BLaER1 (cell line): ENCODE data around the gene EPB41L4A.

Experiments used
- H3K27ac ChIP-seq: shearing (Covaris generic); formaldehyde crosslinking; 2 replicates; pipeline ENCODE4 v1.8.1; 2022
- H3K27me3 ChIP-seq: shearing (Covaris generic); formaldehyde crosslinking; 2 replicates; pipeline ENCODE4 v1.8.1; 2022
- H3K36me3 ChIP-seq: shearing (Covaris generic); formaldehyde crosslinking; 2 replicates; pipeline ENCODE4 v1.8.1; 2022
- H3K4me1 ChIP-seq: shearing (Covaris generic); formaldehyde crosslinking; 2 replicates; pipeline ENCODE4 v1.8.1; 2022
- H3K4me2 ChIP-seq: shearing (Covaris generic); formaldehyde crosslinking; 2 replicates; pipeline ENCODE4 v1.8.1; 2022
- H3K4me3 ChIP-seq: shearing (Covaris generic); formaldehyde crosslinking; 2 replicates; pipeline ENCODE4 v1.8.1; 2022
- H3K9ac ChIP-seq: shearing (Covaris generic); formaldehyde crosslinking; 2 replicates; pipeline ENCODE4 v1.8.1; 2022
- H3K9me3 ChIP-seq: shearing (Covaris generic); formaldehyde crosslinking; 2 replicates; pipeline ENCODE4 v1.8.1; 2022
- H4K20me1 ChIP-seq: shearing (Covaris generic); formaldehyde crosslinking; 2 replicates; pipeline ENCODE4 v1.8.1; 2022
- Cebpa-rat ChIP-seq: shearing (Covaris generic); IDR thresholded peaks from 2 replicates; pipeline ENCODE4 v1.8.1; 2022

The EPB41L4A gene

DNA sequence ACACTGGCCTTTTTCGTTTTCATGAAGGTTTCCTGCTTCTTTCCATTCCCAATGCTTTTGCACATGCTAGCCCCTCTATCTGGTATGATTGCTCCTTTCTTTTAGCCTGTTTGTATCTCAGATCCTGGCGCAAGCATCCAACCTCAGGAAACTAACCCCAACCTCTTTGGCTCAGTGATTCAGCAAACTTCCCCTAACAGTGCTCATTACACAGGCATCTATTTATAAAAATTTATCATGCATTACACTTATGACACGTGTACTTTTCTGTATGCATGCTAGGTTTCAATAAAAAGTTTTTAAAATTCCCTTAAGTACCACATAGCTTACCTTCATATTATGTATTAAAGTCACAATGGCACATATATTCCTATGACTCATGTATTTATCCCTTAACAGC is 218.9 kb downstream of the EPB41L4A start:
- Histone ChIP-seq H3K4me3 (no peak overlapping the region), H3K4me1 (peaks cover 20% of the 10 kb centered on the region), H3K9ac (no peak overlapping the region), H3K27ac (no peak overlapping the region), H3K9me3 (no peaks in the 10 kb centered on the region), H3K36me3 (no peaks in the 10 kb centered on the region), H3K4me2 (0 out of 2 replicates have a peak overlapping the region, but pooled peaks have one; percentile 8), H4K20me1 (no peaks in the 10 kb centered on the region), H3K27me3 (no peaks in the 10 kb centered on the region)
- no peak for TF ChIP-seq Cebpa-rat

DNA sequence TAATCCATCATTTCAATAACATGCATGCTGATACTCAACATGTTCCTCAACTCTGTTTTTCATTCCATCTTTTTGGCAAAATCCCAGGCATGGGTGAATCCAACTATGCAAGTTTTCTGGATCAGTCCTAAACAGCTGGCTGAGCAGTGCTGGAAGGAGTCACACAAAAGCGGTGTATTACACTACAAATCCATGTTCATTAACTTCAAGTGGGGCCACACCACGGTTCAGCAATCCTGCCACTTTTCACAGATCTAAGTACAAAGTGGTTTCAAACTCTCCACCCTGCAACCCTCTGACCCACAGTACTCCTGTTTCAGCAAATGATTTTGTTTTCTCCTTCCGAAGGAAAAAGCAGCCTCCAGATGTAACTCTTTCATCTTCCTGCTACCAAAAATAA is 222.5 kb downstream of the EPB41L4A start:
- no peaks in the 10 kb centered on the region for H3K27me3 ChIP-seq
- no peaks in the 10 kb centered on the region for H3K9me3 ChIP-seq
- H3K4me3 ChIP-seq = no peak overlapping the region
- no peaks in the 10 kb centered on the region for H4K20me1 ChIP-seq
- no peak for TF ChIP-seq Cebpa-rat
- no peak overlapping the region for H3K9ac ChIP-seq
- H3K4me2 ChIP-seq = no peak overlapping the region
- H3K36me3 ChIP-seq = no peaks in the 10 kb centered on the region
- no peaks in the 10 kb centered on the region for H3K4me1 ChIP-seq
- H3K27ac ChIP-seq = no peak overlapping the region

DNA sequence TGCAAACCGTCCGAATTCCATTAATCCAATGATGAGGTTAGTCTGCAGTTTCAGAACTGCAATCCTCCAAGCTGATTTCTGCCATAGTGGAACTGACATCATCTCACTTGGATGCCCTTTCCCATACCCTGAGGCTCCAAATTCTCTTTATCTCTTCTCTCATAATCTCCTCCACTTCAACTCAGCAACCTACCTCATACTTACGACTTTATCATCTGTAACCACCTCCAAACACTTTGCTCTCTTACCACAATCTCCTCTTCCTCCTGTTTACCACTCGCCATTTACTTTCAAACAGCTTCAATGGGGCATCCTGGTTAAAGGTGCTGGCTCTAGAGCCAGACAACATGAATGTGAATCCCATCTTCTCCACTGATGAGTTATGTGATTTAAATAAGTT is 223.2 kb downstream of the EPB41L4A start:
- no peaks in the 10 kb centered on the region for H3K9me3 ChIP-seq
- H4K20me1 ChIP-seq = no peaks in the 10 kb centered on the region
- H3K4me2 ChIP-seq = no peak overlapping the region
- no peak overlapping the region for H3K4me3 ChIP-seq
- no peaks in the 10 kb centered on the region for H3K4me1 ChIP-seq
- no peak for TF ChIP-seq Cebpa-rat
- H3K27ac ChIP-seq = no peak overlapping the region
- no peaks in the 10 kb centered on the region for H3K36me3 ChIP-seq
- H3K27me3 ChIP-seq = no peaks in the 10 kb centered on the region
- no peak overlapping the region for H3K9ac ChIP-seq

DNA sequence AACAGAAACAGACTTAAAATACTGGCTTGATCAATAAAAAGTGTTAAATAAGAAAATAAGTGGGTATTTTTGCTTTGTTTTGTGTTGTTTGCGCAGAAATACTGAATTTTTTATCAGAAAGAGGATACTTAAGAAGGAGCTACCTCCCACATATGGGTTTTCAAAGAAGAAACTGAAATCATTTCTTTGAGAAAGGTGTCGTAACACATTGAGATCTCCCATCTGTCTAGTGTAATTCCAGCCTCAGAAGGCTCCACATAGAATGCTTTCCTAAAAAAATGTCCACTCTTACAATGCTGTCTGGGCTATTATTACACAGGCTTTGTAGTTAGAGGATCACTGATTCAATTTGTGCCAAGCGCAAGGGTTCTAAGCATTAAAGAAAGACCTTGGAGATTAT is 226.2 kb downstream of the EPB41L4A start:
- no peak for TF ChIP-seq Cebpa-rat
- no peaks in the 10 kb centered on the region for H3K36me3 ChIP-seq
- H3K27ac ChIP-seq = no peak overlapping the region
- no peak overlapping the region for H3K4me2 ChIP-seq
- no peaks in the 10 kb centered on the region for H3K27me3 ChIP-seq
- no peak overlapping the region for H3K4me3 ChIP-seq
- H3K9ac ChIP-seq = no peak overlapping the region
- no peaks in the 10 kb centered on the region for H4K20me1 ChIP-seq
- no peaks in the 10 kb centered on the region for H3K4me1 ChIP-seq
- no peaks in the 10 kb centered on the region for H3K9me3 ChIP-seq

DNA sequence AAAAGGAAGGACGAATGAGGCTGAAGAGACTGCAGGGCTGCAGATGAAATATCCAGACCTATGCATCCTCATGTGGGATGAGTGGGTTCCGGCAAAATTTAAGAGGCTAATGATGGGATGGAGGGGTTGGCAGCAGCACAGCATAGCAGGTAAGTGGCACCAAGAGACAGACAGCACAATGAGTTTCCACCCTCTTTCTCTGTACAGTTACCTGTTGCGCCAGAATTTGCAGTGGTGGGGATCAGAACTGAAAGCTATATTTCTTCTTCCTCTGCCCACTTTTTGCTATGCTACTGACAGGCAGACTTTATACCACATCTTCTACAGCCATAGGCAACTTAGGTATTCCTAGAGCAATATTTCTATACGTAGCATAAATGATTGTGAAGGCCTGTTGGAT is 227.0 kb downstream of the EPB41L4A start:
- no peaks in the 10 kb centered on the region for H4K20me1 ChIP-seq
- H3K27me3 ChIP-seq = no peaks in the 10 kb centered on the region
- H3K4me3 ChIP-seq = no peak overlapping the region
- no peak overlapping the region for H3K9ac ChIP-seq
- H3K36me3 ChIP-seq = no peaks in the 10 kb centered on the region
- H3K9me3 ChIP-seq = no peaks in the 10 kb centered on the region
- H3K27ac ChIP-seq = no peak overlapping the region
- no peak for TF ChIP-seq Cebpa-rat
- H3K4me2 ChIP-seq = no peak overlapping the region
- no peaks in the 10 kb centered on the region for H3K4me1 ChIP-seq

DNA sequence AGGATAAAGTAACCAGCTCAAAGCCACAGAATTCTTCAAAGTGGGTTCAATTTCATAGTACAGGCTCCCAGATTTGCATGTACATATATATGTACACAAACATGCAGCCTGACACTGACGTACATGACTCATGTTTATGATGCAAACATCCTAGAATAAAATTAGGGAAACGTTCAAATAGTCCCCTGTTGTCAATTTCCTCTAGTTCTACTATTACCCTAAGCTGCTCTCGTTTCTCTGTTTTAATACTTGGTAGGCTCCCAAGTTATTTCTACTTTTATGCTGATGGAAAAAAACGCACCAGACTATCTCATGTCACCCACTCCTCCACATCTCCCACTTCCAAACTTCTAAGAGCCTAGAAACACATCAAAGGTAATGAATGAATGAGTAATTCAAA is 229.7 kb downstream of the EPB41L4A start:
- TF ChIP-seq Cebpa-rat = no peak
- Histone ChIP-seq H3K27me3 (no peaks in the 10 kb centered on the region), H3K36me3 (no peaks in the 10 kb centered on the region), H3K4me3 (no peak overlapping the region), H4K20me1 (no peaks in the 10 kb centered on the region), H3K9me3 (no peaks in the 10 kb centered on the region), H3K27ac (no peak overlapping the region), H3K4me2 (no peak overlapping the region), H3K4me1 (no peaks in the 10 kb centered on the region), H3K9ac (no peak overlapping the region)

DNA sequence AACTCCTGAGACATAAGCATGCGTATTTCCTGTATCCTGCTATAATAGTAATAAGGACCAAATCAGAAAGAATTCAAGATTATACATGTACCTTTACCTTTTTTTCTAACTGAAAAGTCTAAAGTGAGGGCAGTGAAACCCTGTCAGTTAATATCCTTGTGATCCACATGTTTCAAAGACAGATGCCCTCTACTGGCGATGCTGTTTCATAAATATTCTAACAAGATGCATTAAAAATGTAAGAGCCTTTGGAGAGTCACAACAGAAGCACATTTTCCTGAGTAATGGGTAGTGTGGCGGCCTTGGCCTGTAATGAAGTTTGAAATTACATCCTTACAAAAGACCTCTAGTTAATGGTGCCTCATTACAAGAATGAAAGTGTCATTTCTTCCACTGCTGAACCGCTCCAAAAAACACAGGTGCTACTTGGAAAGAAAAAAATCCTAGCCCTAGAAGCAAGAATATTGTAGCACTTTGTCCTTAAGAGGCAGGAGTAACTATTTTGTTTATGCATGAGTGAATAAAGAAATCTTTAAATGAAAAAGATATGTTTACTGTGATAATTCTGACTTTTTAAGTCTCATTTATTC is 232.6 kb downstream of the EPB41L4A start:
- Histone ChIP-seq H3K27ac (no peak overlapping the region), H3K4me2 (no peak overlapping the region), H3K27me3 (no peaks in the 10 kb centered on the region), H3K36me3 (no peaks in the 10 kb centered on the region), H3K4me3 (no peak overlapping the region), H4K20me1 (no peaks in the 10 kb centered on the region), H3K9ac (no peak overlapping the region), H3K9me3 (no peaks in the 10 kb centered on the region), H3K4me1 (no peaks in the 10 kb centered on the region)
- no peak for TF ChIP-seq Cebpa-rat

DNA sequence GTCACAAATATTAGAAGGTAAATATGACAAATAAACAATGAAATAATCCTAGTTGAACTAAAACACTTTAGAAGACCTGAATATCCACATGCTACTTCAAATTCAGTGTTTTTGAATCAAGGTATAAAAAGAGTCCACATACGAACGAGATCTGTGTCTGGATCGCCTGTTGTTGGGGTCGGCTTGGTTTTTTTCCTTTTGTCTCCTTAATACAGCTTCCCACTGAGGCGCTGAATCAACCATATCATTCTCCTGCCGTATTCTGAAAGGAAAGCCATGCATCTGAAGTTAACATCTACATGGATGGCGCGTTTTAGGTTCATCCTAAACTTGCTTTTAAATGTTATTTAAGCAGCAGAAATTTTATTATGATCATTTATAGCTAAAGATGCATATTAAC is 235.2 kb downstream of the EPB41L4A start:
- H3K9me3 ChIP-seq = no peaks in the 10 kb centered on the region
- no peak overlapping the region for H3K9ac ChIP-seq
- H3K4me3 ChIP-seq = no peak overlapping the region
- no peaks in the 10 kb centered on the region for H3K36me3 ChIP-seq
- no peak for TF ChIP-seq Cebpa-rat
- no peak overlapping the region for H3K4me2 ChIP-seq
- H3K4me1 ChIP-seq = no peaks in the 10 kb centered on the region
- H3K27me3 ChIP-seq = no peaks in the 10 kb centered on the region
- no peaks in the 10 kb centered on the region for H4K20me1 ChIP-seq
- no peak overlapping the region for H3K27ac ChIP-seq

DNA sequence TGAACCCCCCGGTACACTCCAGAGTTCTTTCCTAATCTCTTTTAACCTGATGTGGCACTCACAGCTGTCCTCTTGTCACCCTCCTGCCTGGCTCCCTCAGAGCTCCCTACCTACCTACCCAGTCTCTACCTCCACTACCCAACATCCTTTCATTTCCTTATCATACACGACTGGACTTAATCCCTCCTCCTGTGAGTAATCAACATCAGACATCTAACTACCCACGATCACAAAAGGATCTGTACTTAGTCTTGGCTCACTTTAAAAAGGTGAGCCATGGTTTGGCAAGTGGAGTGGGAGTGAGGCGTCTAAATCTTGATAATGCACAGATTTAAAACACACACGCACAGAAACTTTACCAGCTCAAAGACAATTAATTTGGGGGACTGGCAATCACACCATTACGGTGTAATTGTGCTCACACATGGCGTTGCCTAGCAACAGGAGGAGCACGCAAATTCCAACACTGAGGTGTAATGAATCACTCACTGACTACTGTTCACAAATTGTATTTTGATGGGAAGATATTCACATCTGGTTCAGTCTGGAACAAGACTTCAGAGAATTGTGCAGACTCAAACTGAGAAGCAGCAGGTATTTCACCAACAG is 235.9 kb downstream of the EPB41L4A start:
- no peak overlapping the region for H3K4me3 ChIP-seq
- H3K9me3 ChIP-seq = no peaks in the 10 kb centered on the region
- no peak overlapping the region for H3K27ac ChIP-seq
- no peaks in the 10 kb centered on the region for H3K27me3 ChIP-seq
- no peaks in the 10 kb centered on the region for H3K36me3 ChIP-seq
- no peak overlapping the region for H3K4me2 ChIP-seq
- no peak for TF ChIP-seq Cebpa-rat
- no peak overlapping the region for H3K9ac ChIP-seq
- H3K4me1 ChIP-seq = no peaks in the 10 kb centered on the region
- H4K20me1 ChIP-seq = no peaks in the 10 kb centered on the region

DNA sequence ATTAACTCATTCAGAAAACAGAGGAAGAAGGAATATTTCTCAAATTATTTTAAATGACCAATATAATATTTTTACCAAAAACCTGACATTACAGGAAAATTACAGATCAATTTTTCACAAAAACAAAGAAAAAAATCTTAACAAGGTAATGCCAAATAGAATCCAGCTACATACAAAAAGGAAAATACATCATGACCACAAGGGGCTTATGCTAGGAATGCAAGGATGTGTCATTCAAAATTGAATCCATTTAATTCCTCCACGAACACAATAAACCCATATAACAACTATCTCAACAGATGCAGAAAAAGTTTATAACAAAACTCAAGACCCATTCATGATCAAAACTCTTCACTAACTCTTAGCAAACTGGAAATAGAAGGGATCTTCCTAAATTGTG is 239.8 kb downstream of the EPB41L4A start:
- no peak overlapping the region for H3K27ac ChIP-seq

More for the DNA sequence above, 239.8 kb downstream of the EPB41L4A start:
- Histone ChIP-seq H3K36me3 (no peaks in the 10 kb centered on the region), H3K9me3 (no peaks in the 10 kb centered on the region), H4K20me1 (no peaks in the 10 kb centered on the region), H3K4me3 (no peak overlapping the region), H3K27me3 (no peaks in the 10 kb centered on the region), H3K4me1 (no peaks in the 10 kb centered on the region), H3K9ac (no peak overlapping the region), H3K4me2 (no peak overlapping the region)
- TF ChIP-seq Cebpa-rat = no peak
